Hematopoietic multipotent progenitor cell treated with erythropoietin and hydrocortisone succinate and interleukin-3 and kit ligand, for 17 days (in vitro differentiated cells): ENCODE data around the gene LPCAT4.
A peak's percentile ranks its signal among the peaks of the same experiment; 100 is the strongest.
"Not testable (repeated sequence)": the region's sequence is repeated elsewhere in the genome, so short reads cannot be mapped to it uniquely, and the experiment has no call there.

ENCODE experiments used
- DNase-seq: peaks from one replicate; pipeline ENCODE4 v3.0.0-alpha.2; 2015; ENCODE audit warnings: low spot score

The LPCAT4 gene

GRCh38 chr15:34367101-34368081 lies at the start of gene LPCAT4:
TSS of gene LPCAT4 (minus strand) at chr15:34367196. CDS start at chr15:34367100, 96 bp downstream.
- peak; percentile 89 for DNase-seq

GRCh38 chr15:34409511-34409910 lies 42.5 kb upstream of the LPCAT4 start:
- not testable (repeated sequence) for DNase-seq

GRCh38 chr15:34408973-34409372 lies 42.0 kb upstream of the LPCAT4 start:
- DNase-seq: not testable (repeated sequence)

GRCh38 chr15:34403899-34404298 lies 36.9 kb upstream of the LPCAT4 start:
- DNase-seq: not testable (repeated sequence)

- DNase-seq: not testable (repeated sequence)
Measured at GRCh38 chr15:34403160-34403598, 36.2 kb upstream of the LPCAT4 start.

GRCh38 chr15:34397637-34398259 lies 30.8 kb upstream of the LPCAT4 start:
- not testable (repeated sequence) for DNase-seq

GRCh38 chr15:34392981-34393380 lies 26.0 kb upstream of the LPCAT4 start:
- DNase-seq: not testable (repeated sequence)

- not testable (repeated sequence) for DNase-seq
Measured at GRCh38 chr15:34389594-34390086, 22.6 kb upstream of the LPCAT4 start.

GRCh38 chr15:34381829-34382521 lies 15.0 kb upstream of the LPCAT4 start:
- DNase-seq: not testable (repeated sequence)

GRCh38 chr15:34380491-34380890 lies 13.5 kb upstream of the LPCAT4 start:
- not testable (repeated sequence) for DNase-seq

GRCh38 chr15:34376856-34377255 lies 9.9 kb upstream of the LPCAT4 start:
- DNase-seq: no peak

- not testable (repeated sequence) for DNase-seq
Measured at GRCh38 chr15:34375541-34375940, 8.5 kb upstream of the LPCAT4 start.

GRCh38 chr15:34374816-34375215 lies 7.8 kb upstream of the LPCAT4 start:
- DNase-seq: no peak

GRCh38 chr15:34373951-34374350 lies 7.0 kb upstream of the LPCAT4 start:
- DNase-seq: no peak

GRCh38 chr15:34370643-34371042 lies 3.6 kb upstream of the LPCAT4 start:
- no peak for DNase-seq

GRCh38 chr15:34370129-34370528 lies 3.1 kb upstream of the LPCAT4 start:
- DNase-seq: no peak

GRCh38 chr15:34366271-34367065 lies 528 bp downstream of the LPCAT4 start:
- no peak for DNase-seq

- DNase-seq: no peak
Measured at GRCh38 chr15:34365836-34366235, 1.2 kb downstream of the LPCAT4 start.

- DNase-seq: no peak
Measured at GRCh38 chr15:34365091-34365825, 1.7 kb downstream of the LPCAT4 start.

GRCh38 chr15:34364041-34364440 lies 3.0 kb downstream of the LPCAT4 start:
- DNase-seq: no peak
